Panc1 (cell line): Measurements from ENCODE around the gene CDC45. TPM values are rescaled to one million over a fixed set of nuclear protein-coding genes. Genes with fewer than 3 reads are reported as not detected.

Source experiments
- ATAC-seq: fragments of 200-7000 bp; cut with Tn5 transposase; 2 replicates; pipeline ENCODE4 v1.9.1; 2020; ENCODE audit warnings: mild to moderate bottlenecking, moderate library complexity
- BruUV-seq: library from RNA; stranded (reverse); fragments of 400-500 nt; replicated peaks from 2 replicates; lab custom pipeline; 2021; lab: Mats Ljungman, UMichigan
- CTCF ChIA-PET: fragments of 300-600 bp; sonication (Branson Sonifier 250); formaldehyde crosslinking; loops from one replicate; lab custom pipeline; 2022; ENCODE audit warnings: antibody characterized with exemption; lab: Charles Lee
- POLR2A ChIA-PET: fragments of 300-600 bp; sonication (Branson Sonifier 250); formaldehyde crosslinking; loops from one replicate; lab custom pipeline; 2022; ENCODE audit warnings: antibody characterized with exemption; lab: Charles Lee
- DNase-seq: peaks from one replicate; pipeline ENCODE4 v3.0.0-alpha.2; 2010; ENCODE audit warnings: low read depth, low spot score
- H3K27ac ChIP-seq: 2 replicates; pipeline ENCODE4 v1.5.1; 2011; ENCODE audit warnings: mild to moderate bottlenecking, low read length, inconsistent platforms
- H3K27me3 ChIP-seq: fragments of 200-500 bp; sonication (Bioruptor generic); 2 replicates; pipeline ENCODE4 v1.6.0; 2014; ENCODE audit warnings: low read length, inconsistent platforms; ENCODE audit not compliant: control insufficient read depth, insufficient read depth
- H3K36me3 ChIP-seq: fragments of 200-500 bp; sonication (Bioruptor generic); 2 replicates; pipeline ENCODE4 v1.5.1; 2014; ENCODE audit warnings: inconsistent platforms, mild to moderate bottlenecking, low read length, moderate library complexity; ENCODE audit not compliant: control insufficient read depth, insufficient read depth
- H3K4me1 ChIP-seq: 2 replicates; pipeline ENCODE4 v1.5.1; 2011; ENCODE audit warnings: inconsistent platforms, mild to moderate bottlenecking, low read length, moderate library complexity; ENCODE audit not compliant: control insufficient read depth, insufficient read depth
- H3K4me3 ChIP-seq, 2 experiments: 2 replicates each; pipeline ENCODE4 v1.5.1; 2011 to 2012; ENCODE audit warnings: low read depth in 2 of 2, low read length in 2 of 2, mild to moderate bottlenecking in 2 of 2, inconsistent platforms in 1 of 2, moderate library complexity in 1 of 2
- H3K9me3 ChIP-seq: fragments of 200-500 bp; sonication (Bioruptor generic); 2 replicates; pipeline ENCODE4 v1.5.1; 2014; ENCODE audit warnings: low read depth, mild to moderate bottlenecking, inconsistent platforms, low read length, moderate library complexity; ENCODE audit not compliant: control insufficient read depth, insufficient read depth
- POLR2AphosphoS5 ChIP-seq: IDR thresholded peaks from 2 replicates; pipeline ENCODE4 v1.6.1; 2012; ENCODE audit warnings: mild to moderate bottlenecking, low read depth, low read length, moderate library complexity
- SIN3A ChIP-seq: IDR thresholded peaks from 2 replicates; pipeline ENCODE4 v1.6.1; 2012; ENCODE audit warnings: low read depth, mild to moderate bottlenecking, low read length, moderate library complexity, borderline replicate concordance; ENCODE audit not compliant: insufficient read depth
- TCF7L2 ChIP-seq: IDR thresholded peaks from 2 replicates; pipeline ENCODE4 v1.6.1; 2011; ENCODE audit warnings: mild to moderate bottlenecking, low read depth, low read length, inconsistent platforms
- in situ Hi-C: cut with HindIII; loops from 2 replicates; pipeline ENCODE4 v1.10.0; 2016; ENCODE audit warnings: low sequenced_read_pairs, low pct_unique_long_range_greater_than_20kb
- intact Hi-C: fragments of 100-400 bp; cut with micrococcal nuclease; formaldehyde crosslinking; loops from one replicate; pipeline ENCODE4 v1.10.0; 2022; ENCODE audit not compliant: unreplicated experiment
- total RNA-seq: library from RNA; stranded (reverse); gene quantifications from one replicate; pipeline ENCODE4 v1.2.1, GENCODE V29; 2021; ENCODE audit not compliant: unreplicated experiment
- TF ChIP-seq, protein P1 (sequence below): fragments of 450-650 bp; IDR thresholded peaks from 2 replicates; pipeline ENCODE4 v1.5.1; 2017; ENCODE audit warnings: mild to moderate bottlenecking
- TF ChIP-seq, protein P2 (sequence below), 2 experiments: IDR thresholded peaks; 2 replicates each; pipeline ENCODE4 v1.6.1; 2011 to 2012; ENCODE audit warnings: low read depth in 2 of 2, control low read depth in 1 of 2, low read length in 1 of 2, mild to moderate bottlenecking in 1 of 2, moderate library complexity in 1 of 2; ENCODE audit not compliant: insufficient read depth in 1 of 2

The CDC45 gene
- total RNA-seq, 1 experiment from 2014 or later, result 26.1 TPM

DNA sequence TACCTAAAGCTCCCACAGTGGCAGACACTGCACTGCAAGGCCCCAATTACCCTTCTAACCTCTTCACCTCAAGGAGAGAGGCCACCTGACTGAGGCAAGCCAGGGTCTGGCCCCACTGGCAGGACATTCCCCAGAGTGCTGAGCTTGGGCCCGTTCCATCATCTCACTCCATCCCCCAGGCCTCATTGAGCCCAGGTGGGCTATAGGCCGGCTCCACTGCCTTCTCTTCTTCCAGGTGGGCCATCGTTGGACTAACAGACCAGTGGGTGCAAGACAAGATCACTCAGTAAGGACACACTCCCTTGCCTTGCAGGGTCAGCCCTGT is 19.1 kb downstream of the CDC45 start:
- Histone ChIP-seq H3K4me3 (no peak overlapping the region), H3K36me3 (peaks cover 2% of the 10 kb centered on the region; the same call in 1 of the 2 replicates), H3K27ac (no peak overlapping the region), H3K4me1 (no peaks in the 10 kb centered on the region), H3K9me3 (no peaks in the 10 kb centered on the region), H3K27me3 (no peaks in the 10 kb centered on the region)
- no TSS peak for BruUV-seq
- no peak for DNase-seq
- CTCF ChIA-PET, result no interaction called here
- ATAC-seq, result no peak
- POLR2A ChIA-PET, result no interaction called here
- intact Hi-C loops (loop anchor here (5.0 kb wide), 1 partner anchor 133 kb away; no protein-coding TSS in a partner anchor), in situ Hi-C loops (no loop called here)
- TF ChIP-seq, protein P1, sequence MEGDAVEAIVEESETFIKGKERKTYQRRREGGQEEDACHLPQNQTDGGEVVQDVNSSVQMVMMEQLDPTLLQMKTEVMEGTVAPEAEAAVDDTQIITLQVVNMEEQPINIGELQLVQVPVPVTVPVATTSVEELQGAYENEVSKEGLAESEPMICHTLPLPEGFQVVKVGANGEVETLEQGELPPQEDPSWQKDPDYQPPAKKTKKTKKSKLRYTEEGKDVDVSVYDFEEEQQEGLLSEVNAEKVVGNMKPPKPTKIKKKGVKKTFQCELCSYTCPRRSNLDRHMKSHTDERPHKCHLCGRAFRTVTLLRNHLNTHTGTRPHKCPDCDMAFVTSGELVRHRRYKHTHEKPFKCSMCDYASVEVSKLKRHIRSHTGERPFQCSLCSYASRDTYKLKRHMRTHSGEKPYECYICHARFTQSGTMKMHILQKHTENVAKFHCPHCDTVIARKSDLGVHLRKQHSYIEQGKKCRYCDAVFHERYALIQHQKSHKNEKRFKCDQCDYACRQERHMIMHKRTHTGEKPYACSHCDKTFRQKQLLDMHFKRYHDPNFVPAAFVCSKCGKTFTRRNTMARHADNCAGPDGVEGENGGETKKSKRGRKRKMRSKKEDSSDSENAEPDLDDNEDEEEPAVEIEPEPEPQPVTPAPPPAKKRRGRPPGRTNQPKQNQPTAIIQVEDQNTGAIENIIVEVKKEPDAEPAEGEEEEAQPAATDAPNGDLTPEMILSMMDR, result no peak
- TF ChIP-seq, protein P2, sequence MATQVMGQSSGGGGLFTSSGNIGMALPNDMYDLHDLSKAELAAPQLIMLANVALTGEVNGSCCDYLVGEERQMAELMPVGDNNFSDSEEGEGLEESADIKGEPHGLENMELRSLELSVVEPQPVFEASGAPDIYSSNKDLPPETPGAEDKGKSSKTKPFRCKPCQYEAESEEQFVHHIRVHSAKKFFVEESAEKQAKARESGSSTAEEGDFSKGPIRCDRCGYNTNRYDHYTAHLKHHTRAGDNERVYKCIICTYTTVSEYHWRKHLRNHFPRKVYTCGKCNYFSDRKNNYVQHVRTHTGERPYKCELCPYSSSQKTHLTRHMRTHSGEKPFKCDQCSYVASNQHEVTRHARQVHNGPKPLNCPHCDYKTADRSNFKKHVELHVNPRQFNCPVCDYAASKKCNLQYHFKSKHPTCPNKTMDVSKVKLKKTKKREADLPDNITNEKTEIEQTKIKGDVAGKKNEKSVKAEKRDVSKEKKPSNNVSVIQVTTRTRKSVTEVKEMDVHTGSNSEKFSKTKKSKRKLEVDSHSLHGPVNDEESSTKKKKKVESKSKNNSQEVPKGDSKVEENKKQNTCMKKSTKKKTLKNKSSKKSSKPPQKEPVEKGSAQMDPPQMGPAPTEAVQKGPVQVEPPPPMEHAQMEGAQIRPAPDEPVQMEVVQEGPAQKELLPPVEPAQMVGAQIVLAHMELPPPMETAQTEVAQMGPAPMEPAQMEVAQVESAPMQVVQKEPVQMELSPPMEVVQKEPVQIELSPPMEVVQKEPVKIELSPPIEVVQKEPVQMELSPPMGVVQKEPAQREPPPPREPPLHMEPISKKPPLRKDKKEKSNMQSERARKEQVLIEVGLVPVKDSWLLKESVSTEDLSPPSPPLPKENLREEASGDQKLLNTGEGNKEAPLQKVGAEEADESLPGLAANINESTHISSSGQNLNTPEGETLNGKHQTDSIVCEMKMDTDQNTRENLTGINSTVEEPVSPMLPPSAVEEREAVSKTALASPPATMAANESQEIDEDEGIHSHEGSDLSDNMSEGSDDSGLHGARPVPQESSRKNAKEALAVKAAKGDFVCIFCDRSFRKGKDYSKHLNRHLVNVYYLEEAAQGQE (IDR thresholded peaks at IDR 0.05; ENCODE audit: insufficient read depth in 1 of 2, low read depth in 2 of 2, low read length in 1 of 2), result no peak
- TF ChIP-seq POLR2AphosphoS5 (no peak), SIN3A (no peak), TCF7L2 (no peak)

DNA sequence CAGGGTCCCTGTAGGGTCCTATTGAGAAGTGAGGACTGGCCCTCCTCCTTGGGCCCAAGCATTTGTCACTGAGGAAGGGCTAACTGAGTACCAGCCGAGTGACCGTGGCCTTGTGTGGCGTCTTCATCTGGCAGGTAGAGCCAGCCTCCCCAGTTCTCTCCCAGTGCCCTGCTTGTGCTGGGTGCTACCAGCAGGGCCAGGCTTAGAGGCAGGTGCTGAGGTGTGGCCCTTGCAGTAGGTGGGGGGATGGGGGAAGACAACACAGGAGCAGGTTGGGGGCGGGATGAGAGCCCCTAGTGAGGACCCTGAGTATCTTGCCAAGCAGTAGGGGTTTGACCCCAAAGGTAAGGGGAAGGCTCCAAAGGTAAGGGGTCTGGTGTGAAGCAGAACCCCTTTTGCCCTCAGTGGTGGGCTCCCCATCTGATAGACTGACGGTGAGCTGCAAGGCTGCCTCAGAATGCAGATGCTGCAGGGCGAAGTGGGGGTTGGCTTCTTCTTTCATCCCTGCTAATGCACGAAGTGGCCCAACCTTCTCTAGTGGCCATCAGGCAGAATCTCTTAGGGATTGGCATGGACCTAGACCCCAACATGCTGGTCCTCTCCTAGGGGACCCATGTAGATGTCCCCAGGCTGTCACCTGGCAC is 19.6 kb downstream of the CDC45 start:
- Histone ChIP-seq H3K9me3 (no peaks in the 10 kb centered on the region), H3K4me3 (no peak overlapping the region), H3K4me1 (no peaks in the 10 kb centered on the region), H3K27ac (no peak overlapping the region), H3K27me3 (no peaks in the 10 kb centered on the region), H3K36me3 (no peaks in the 10 kb centered on the region)
- no TSS peak for BruUV-seq
- no peak for ATAC-seq
- TF ChIP-seq, protein P1, result no peak
- TF ChIP-seq TCF7L2 (no peak), POLR2AphosphoS5 (no peak), SIN3A (no peak)
- TF ChIP-seq, protein P2 (IDR thresholded peaks at IDR 0.05; ENCODE audit: insufficient read depth in 1 of 2, low read depth in 2 of 2, low read length in 1 of 2), result no peak
- DNase-seq, result no peak
- intact Hi-C loops (loop anchor here (5.0 kb wide), 1 partner anchor 133 kb away; no protein-coding TSS in a partner anchor), in situ Hi-C loops (no loop called here)
- CTCF ChIA-PET, result no interaction called here
- POLR2A ChIA-PET, result no interaction called here
